HCT116 (cell line): ENCODE data around the gene PRUNE1. TPM values are rescaled to one million over a fixed set of nuclear protein-coding genes. Genes with fewer than 3 reads are reported as not detected.
A peak's percentile ranks its signal among the peaks of the same experiment; 100 is the strongest.

ENCODE experiments used
- ATAC-seq: fragments of 200-7000 bp; cut with Tn5 transposase; 2 replicates; pipeline ENCODE4 v1.9.1; 2020; ENCODE audit warnings: mild to moderate bottlenecking, moderate library complexity
- BruUV-seq: library from RNA; stranded (reverse); fragments of 400-500 nt; replicated peaks from 2 replicates; lab custom pipeline; 2021; lab: Mats Ljungman, UMichigan
- CTCF ChIA-PET: fragments of 300-600 bp; sonication (Branson Sonifier 250); formaldehyde crosslinking; loops from one replicate; lab custom pipeline; 2021; ENCODE audit warnings: antibody characterized with exemption; lab: Charles Lee
- POLR2A ChIA-PET: fragments of 300-600, 350-600 bp; sonication (Branson Sonifier 250); formaldehyde crosslinking; loops from one replicate; lab custom pipeline; 2021; ENCODE audit warnings: antibody characterized with exemption; lab: Charles Lee
- RAD21 ChIA-PET, 2 experiments: fragments of 300-600 bp; sonication (Branson Sonifier 250); formaldehyde crosslinking; loops; one replicate each; lab custom pipeline; 2023; ENCODE audit warnings: low total read pairs in 2 of 2; ENCODE audit not compliant: uncharacterized antibody in 2 of 2, unreplicated experiment in 2 of 2, low non-redundant PET in 1 of 2; lab: Charles Lee
- DNase-seq: peaks from one replicate; pipeline ENCODE4 v3.0.0-alpha.2; 2010; ENCODE audit warnings: low read depth, low spot score
- H2AFZ ChIP-seq: fragments of 200-600 bp; shearing (Covaris generic), sonication (generic); 2 replicates; pipeline ENCODE4 v1.6.1; 2017; ENCODE audit warnings: low read depth, mixed run types, mixed read lengths, antibody characterized with exemption, low read length; ENCODE audit not compliant: poor library complexity, severe bottlenecking
- H3K27ac ChIP-seq: 2 replicates; pipeline ENCODE4 v1.5.1; 2012; ENCODE audit warnings: low read depth, low read length
- H3K27me3 ChIP-seq: fragments of 200-600 bp; sonication (generic); 2 replicates; pipeline ENCODE4 v1.6.1; 2016; ENCODE audit warnings: mixed run types, low read length, mixed read lengths; ENCODE audit not compliant: insufficient read depth
- H3K36me3 ChIP-seq, 2 experiments: fragments of 200-500 bp in 1 of 2; fragments of 200-600 bp in 1 of 2; sonication (Bioruptor generic) in 1 of 2; sonication (generic) in 1 of 2; 2 replicates each; pipeline versions ENCODE4 v1.5.1 to v1.6.1; 2014 to 2016; ENCODE audit warnings: low read length in 2 of 2, inconsistent platforms in 1 of 2, mixed read lengths in 1 of 2, mixed run types in 1 of 2; ENCODE audit not compliant: insufficient read depth in 2 of 2, control insufficient read depth in 1 of 2
- H3K4me1 ChIP-seq, 2 experiments: fragments of 200-600 bp in 1 of 2; sonication (generic) in 1 of 2; 2 replicates each; pipeline versions ENCODE4 v1.5.1 to v1.6.1; 2012 to 2017; ENCODE audit warnings: low read length in 2 of 2, inconsistent platforms in 1 of 2, mild to moderate bottlenecking in 1 of 2, mixed read lengths in 1 of 2, mixed run types in 1 of 2, moderate library complexity in 1 of 2; ENCODE audit not compliant: insufficient read depth in 2 of 2, control insufficient read depth in 1 of 2
- H3K4me2 ChIP-seq: fragments of 200-600 bp; sonication (generic); 2 replicates; pipeline ENCODE4 v1.6.1; 2017; ENCODE audit warnings: mixed run types, low read length, mixed read lengths
- H3K4me3 ChIP-seq, 2 experiments: fragments of 200-600 bp in 1 of 2; sonication (generic) in 1 of 2; replicated peaks in 1 of 2; 2 replicates each; pipeline ENCODE4 v1.5.1; 2011 to 2016; ENCODE audit warnings: low read length in 2 of 2, control low read depth in 1 of 2, low read depth in 1 of 2, mild to moderate bottlenecking in 1 of 2, mixed read lengths in 1 of 2, mixed run types in 1 of 2
- H3K79me2 ChIP-seq: fragments of 200-600 bp; sonication (generic); 2 replicates; pipeline ENCODE4 v1.6.1; 2017; ENCODE audit warnings: mild to moderate bottlenecking, mixed run types, low read length, moderate library complexity, mixed read lengths; ENCODE audit not compliant: insufficient read depth
- H3K9ac ChIP-seq: fragments of 200-600 bp; sonication (generic); 2 replicates; pipeline ENCODE4 v1.6.1; 2016; ENCODE audit warnings: low read length, mixed read lengths
- H3K9me2 ChIP-seq: fragments of 200-600 bp; sonication (generic), shearing (Covaris generic); 2 replicates; pipeline ENCODE4 v1.6.1; 2017; ENCODE audit warnings: mixed run types, mild to moderate bottlenecking, moderate library complexity; ENCODE audit not compliant: insufficient read depth
- H3K9me3 ChIP-seq, 2 experiments: fragments of 200-500 bp in 1 of 2; fragments of 200-600 bp in 1 of 2; sonication (Bioruptor generic) in 1 of 2; sonication (generic) in 1 of 2; 2 replicates each; pipeline ENCODE4 v1.6.1; 2014 to 2017; ENCODE audit warnings: low read length in 2 of 2, mixed read lengths in 2 of 2, inconsistent platforms in 1 of 2, low read depth in 1 of 2, mild to moderate bottlenecking in 1 of 2, mixed run types in 1 of 2, moderate library complexity in 1 of 2; ENCODE audit not compliant: control insufficient read depth in 1 of 2, insufficient read depth in 1 of 2
- H4K20me1 ChIP-seq: fragments of 200-600 bp; sonication (generic), shearing (Covaris generic); 2 replicates; pipeline ENCODE4 v1.6.1; 2017; ENCODE audit warnings: mixed run types, mild to moderate bottlenecking, moderate library complexity; ENCODE audit not compliant: insufficient read depth
- CBX3 ChIP-seq: IDR thresholded peaks from 2 replicates; pipeline ENCODE4 v1.6.1; 2012; ENCODE audit warnings: low read depth
- CEBPB ChIP-seq: IDR thresholded peaks from 2 replicates; pipeline ENCODE4 v1.6.1; 2012; ENCODE audit warnings: low read depth
- EZH2 ChIP-seq: fragments of 200-600 bp; sonication (generic); IDR thresholded peaks from 2 replicates; pipeline ENCODE4 v1.6.1; 2017; ENCODE audit warnings: antibody characterized with exemption, mixed run types
- EZH2phosphoT487 ChIP-seq: fragments of 200-600 bp; IDR thresholded peaks from 2 replicates; pipeline ENCODE4 v1.6.1; 2018; ENCODE audit warnings: antibody characterized with exemption, borderline replicate concordance
- POLR2AphosphoS5 ChIP-seq: IDR thresholded peaks from 2 replicates; pipeline ENCODE4 v1.6.1; 2011; ENCODE audit warnings: mild to moderate bottlenecking, low read depth, low read length, moderate library complexity
- SIN3A ChIP-seq: IDR thresholded peaks from 2 replicates; pipeline ENCODE4 v1.6.1; 2012; ENCODE audit warnings: low read depth
- SP1 ChIP-seq: IDR thresholded peaks from 2 replicates; pipeline ENCODE4 v1.6.1; 2012; ENCODE audit warnings: low read depth
- SRF ChIP-seq: IDR thresholded peaks from 2 replicates; pipeline ENCODE4 v1.6.1; 2012; ENCODE audit warnings: low read depth
- TCF7L2 ChIP-seq: IDR thresholded peaks from 2 replicates; pipeline ENCODE4 v1.7.0; 2011; ENCODE audit warnings: borderline replicate concordance, inconsistent platforms; ENCODE audit not compliant: insufficient read depth, insufficient read length; ENCODE audit errors: extremely low read depth
- YY1 ChIP-seq: IDR thresholded peaks from 2 replicates; pipeline ENCODE4 v1.6.1; 2011; ENCODE audit warnings: low read length, low read depth, moderate library complexity, mild to moderate bottlenecking; ENCODE audit not compliant: insufficient replicate concordance; ENCODE audit errors: extremely low read depth
- ZFX ChIP-seq: fragments of 450-650 bp; IDR thresholded peaks from 2 replicates; pipeline ENCODE4 v1.6.1; 2017
- ZNF274 ChIP-seq: fragments of 200-500 bp; sonication (Bioruptor generic); IDR thresholded peaks from 2 replicates; pipeline ENCODE4 v1.6.1; 2014; ENCODE audit warnings: mild to moderate bottlenecking, low read depth, low read length, inconsistent platforms
- intact Hi-C: fragments of 100-400 bp; cut with micrococcal nuclease; formaldehyde crosslinking; loops from 2 replicates; pipeline ENCODE4 v1.10.0; 2022
- total RNA-seq: library from RNA; stranded (reverse); gene quantifications from one replicate; pipeline ENCODE4 v1.2.1, GENCODE V29; 2021; ENCODE audit not compliant: unreplicated experiment
- TF ChIP-seq, protein P1 (sequence below): IDR thresholded peaks from 2 replicates; pipeline ENCODE4 v1.6.1; 2012; ENCODE audit warnings: low read depth
- TF ChIP-seq, protein P2 (sequence below): IDR thresholded peaks from 2 replicates; pipeline ENCODE4 v1.6.1; 2012

PRUNE1 gene
- total RNA-seq, 1 experiment from 2014 or later = 20.2 TPM

DNA sequence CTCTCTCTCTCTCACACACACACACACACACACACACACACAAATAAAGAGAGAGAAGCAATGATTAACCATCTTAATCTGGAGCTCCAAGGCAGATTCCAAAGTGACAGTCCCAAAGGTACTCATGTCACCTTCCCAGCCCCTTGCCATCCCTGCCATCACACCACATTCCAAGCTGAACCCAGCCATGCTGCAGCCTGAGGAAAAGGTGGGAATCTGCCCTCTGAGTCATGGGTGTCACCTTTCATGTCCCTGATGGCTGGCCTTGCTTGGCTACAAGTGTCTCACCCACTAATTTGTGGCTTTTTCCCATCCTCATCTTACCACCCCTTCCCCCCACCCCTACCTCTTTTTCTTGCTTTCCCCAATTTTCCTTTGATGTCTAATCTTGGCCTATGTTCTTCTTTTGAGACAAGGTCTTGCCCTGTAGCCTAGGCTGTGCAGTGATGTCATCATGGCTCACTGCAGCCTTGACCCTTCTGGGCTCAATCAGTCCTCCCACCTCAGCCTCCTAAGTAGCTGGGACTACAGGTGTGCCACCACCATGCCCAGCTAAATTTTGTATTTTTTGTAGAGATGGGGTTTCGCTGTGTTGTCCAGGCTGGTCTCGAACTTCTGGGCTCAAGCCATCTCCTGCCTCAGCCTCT lies 22.9 kb upstream of the PRUNE1 start:
- H3K4me1 ChIP-seq = peaks cover 46 to 49% of the 10 kb centered on the region in 2 experiments
- ATAC-seq (peak; percentile 36; the same call in 1 of the 2 replicates), DNase-seq (no peak)
- no TSS peak for BruUV-seq
- H3K4me2 ChIP-seq = peak overlapping the region; percentile 56
- H2AFZ ChIP-seq = no peak overlapping the region
- H3K9ac ChIP-seq = no peak overlapping the region
- RAD21 ChIA-PET = no interaction called here
- no peaks in the 10 kb centered on the region for H3K79me2 ChIP-seq
- H3K27ac ChIP-seq = no peak overlapping the region
- H3K9me3 ChIP-seq = no peaks in the 10 kb centered on the region
- CTCF ChIA-PET = interaction anchor here (3.1 kb wide), 1 partner anchor 10 kb away, joined by 24 read pairs; no protein-coding TSS in a partner anchor
- TF ChIP-seq, protein P1, sequence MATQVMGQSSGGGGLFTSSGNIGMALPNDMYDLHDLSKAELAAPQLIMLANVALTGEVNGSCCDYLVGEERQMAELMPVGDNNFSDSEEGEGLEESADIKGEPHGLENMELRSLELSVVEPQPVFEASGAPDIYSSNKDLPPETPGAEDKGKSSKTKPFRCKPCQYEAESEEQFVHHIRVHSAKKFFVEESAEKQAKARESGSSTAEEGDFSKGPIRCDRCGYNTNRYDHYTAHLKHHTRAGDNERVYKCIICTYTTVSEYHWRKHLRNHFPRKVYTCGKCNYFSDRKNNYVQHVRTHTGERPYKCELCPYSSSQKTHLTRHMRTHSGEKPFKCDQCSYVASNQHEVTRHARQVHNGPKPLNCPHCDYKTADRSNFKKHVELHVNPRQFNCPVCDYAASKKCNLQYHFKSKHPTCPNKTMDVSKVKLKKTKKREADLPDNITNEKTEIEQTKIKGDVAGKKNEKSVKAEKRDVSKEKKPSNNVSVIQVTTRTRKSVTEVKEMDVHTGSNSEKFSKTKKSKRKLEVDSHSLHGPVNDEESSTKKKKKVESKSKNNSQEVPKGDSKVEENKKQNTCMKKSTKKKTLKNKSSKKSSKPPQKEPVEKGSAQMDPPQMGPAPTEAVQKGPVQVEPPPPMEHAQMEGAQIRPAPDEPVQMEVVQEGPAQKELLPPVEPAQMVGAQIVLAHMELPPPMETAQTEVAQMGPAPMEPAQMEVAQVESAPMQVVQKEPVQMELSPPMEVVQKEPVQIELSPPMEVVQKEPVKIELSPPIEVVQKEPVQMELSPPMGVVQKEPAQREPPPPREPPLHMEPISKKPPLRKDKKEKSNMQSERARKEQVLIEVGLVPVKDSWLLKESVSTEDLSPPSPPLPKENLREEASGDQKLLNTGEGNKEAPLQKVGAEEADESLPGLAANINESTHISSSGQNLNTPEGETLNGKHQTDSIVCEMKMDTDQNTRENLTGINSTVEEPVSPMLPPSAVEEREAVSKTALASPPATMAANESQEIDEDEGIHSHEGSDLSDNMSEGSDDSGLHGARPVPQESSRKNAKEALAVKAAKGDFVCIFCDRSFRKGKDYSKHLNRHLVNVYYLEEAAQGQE = no peak
- TF ChIP-seq TCF7L2 = peak; percentile 57
- no peaks in the 10 kb centered on the region for H3K36me3 ChIP-seq
- no peaks in the 10 kb centered on the region for H3K9me2 ChIP-seq
- POLR2A ChIA-PET = interaction anchor here (2.0 kb wide), 1 partner anchor 9 kb away, joined by 7 read pairs; no protein-coding TSS in a partner anchor
- no peaks in the 10 kb centered on the region for H4K20me1 ChIP-seq
- H3K27me3 ChIP-seq = no peaks in the 10 kb centered on the region
- no peak overlapping the region for H3K4me3 ChIP-seq
- intact Hi-C loops = no loop called here

DNA sequence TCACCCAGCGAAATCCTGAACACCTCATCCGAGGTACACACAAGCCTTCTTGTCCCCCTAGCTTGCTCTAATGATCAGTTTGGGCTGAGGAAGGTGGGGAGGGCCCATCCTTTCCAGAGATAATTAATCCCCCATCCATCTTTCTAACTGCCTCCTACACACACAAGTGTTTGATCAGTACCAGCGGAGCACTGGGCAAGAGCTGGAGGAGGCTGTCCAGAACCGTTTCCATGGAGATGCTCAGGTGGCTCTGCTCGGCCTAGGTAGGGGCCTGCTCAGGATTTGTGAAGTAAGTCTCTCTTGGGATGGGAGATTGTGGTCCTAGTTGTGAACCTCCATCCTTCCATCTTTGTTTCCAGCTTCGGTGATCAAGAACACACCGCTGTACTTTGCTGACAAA lies 20.3 kb upstream of the PRUNE1 start:
- Histone ChIP-seq H3K79me2 (no peaks in the 10 kb centered on the region), H3K27me3 (no peaks in the 10 kb centered on the region), H3K4me2 (no peak overlapping the region), H3K9me3 (no peaks in the 10 kb centered on the region), H3K4me3 (no peak overlapping the region), H3K9me2 (no peaks in the 10 kb centered on the region), H2AFZ (no peak overlapping the region), H3K36me3 (no peaks in the 10 kb centered on the region), H3K4me1 (peaks cover 19 to 23% of the 10 kb centered on the region in 2 experiments), H4K20me1 (no peaks in the 10 kb centered on the region), H3K27ac (no peak overlapping the region), H3K9ac (no peak overlapping the region)
- POLR2A ChIA-PET = no interaction called here
- no TSS peak for BruUV-seq
- intact Hi-C loops = no loop called here
- TF ChIP-seq TCF7L2 = no peak
- no peak for TF ChIP-seq EZH2
- TF ChIP-seq ZFX = no peak
- no peak for TF ChIP-seq SRF
- no peak for TF ChIP-seq SP1
- TF ChIP-seq POLR2AphosphoS5 = no peak
- no peak for TF ChIP-seq YY1
- no peak for TF ChIP-seq CBX3
- TF ChIP-seq EZH2phosphoT487 = no peak
- TF ChIP-seq, protein P2, sequence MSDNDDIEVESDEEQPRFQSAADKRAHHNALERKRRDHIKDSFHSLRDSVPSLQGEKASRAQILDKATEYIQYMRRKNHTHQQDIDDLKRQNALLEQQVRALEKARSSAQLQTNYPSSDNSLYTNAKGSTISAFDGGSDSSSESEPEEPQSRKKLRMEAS = no peak
- no peak for TF ChIP-seq SIN3A
- no peak for TF ChIP-seq ZNF274
- TF ChIP-seq CEBPB = no peak
- RAD21 ChIA-PET = no interaction called here
- ATAC-seq (no peak), DNase-seq (no peak)
- CTCF ChIA-PET = no interaction called here
